Nephron (organoid): Measurements from ENCODE around the gene GPALPP1.

Source experiments
- H3K27ac Mint-ChIP-seq, 3 experiments: 2 replicates each; pipeline ENCODE4 v1.8.0; 2020; ENCODE audit warnings: mixed read lengths in 3 of 3, mild to moderate bottlenecking in 2 of 3, moderate library complexity in 1 of 3
- H3K27me3 Mint-ChIP-seq: 2 replicates; pipeline ENCODE4 v1.8.0; 2021; ENCODE audit warnings: low read depth, mild to moderate bottlenecking, moderate library complexity, mixed read lengths
- H3K36me3 Mint-ChIP-seq: 2 replicates; pipeline ENCODE4 v1.8.0; 2020; ENCODE audit warnings: low read depth, mixed read lengths
- H3K4me1 Mint-ChIP-seq: 2 replicates; pipeline ENCODE4 v1.8.0; 2020; ENCODE audit warnings: mixed read lengths
- H3K4me3 Mint-ChIP-seq, 3 experiments: 2 replicates each; pipeline ENCODE4 v1.8.0; 2020; ENCODE audit warnings: mild to moderate bottlenecking in 3 of 3, mixed read lengths in 3 of 3, moderate library complexity in 2 of 3
- H3K9me3 Mint-ChIP-seq: 2 replicates; pipeline ENCODE4 v1.8.0; 2020; ENCODE audit warnings: mixed read lengths
- CTCF ChIP-seq, 3 experiments: fragments of 200-600 bp; sonication (generic); IDR thresholded peaks; one replicate each; pipeline ENCODE4 v1.5.0; 2021; ENCODE audit warnings: antibody characterized with exemption in 3 of 3; ENCODE audit not compliant: unreplicated experiment in 3 of 3

GPALPP1 gene

GRCh38 chr13:44972956-44973581, 16.3 kb upstream of the GPALPP1 start:
- TF ChIP-seq CTCF (IDR thresholded peaks at IDR 0.05; ENCODE audit: unreplicated experiment in 3 of 3), result peak; percentile 45 to 62 (median 54)
- Mint-ChIP-seq H3K27me3 (no peaks in the 10 kb centered on the region), H3K36me3 (peaks cover 12% of the 10 kb centered on the region), H3K27ac (no peak overlapping the region), H3K4me1 (peaks cover 8% of the 10 kb centered on the region), H3K4me3 (no peak overlapping the region), H3K9me3 (no peaks in the 10 kb centered on the region)

- H3K36me3 Mint-ChIP-seq, result peaks cover 14% of the 10 kb centered on the region
- TF ChIP-seq CTCF (IDR thresholded peaks at IDR 0.05; ENCODE audit: unreplicated experiment in 3 of 3), result no peak
- peaks cover 4% of the 10 kb centered on the region for H3K4me1 Mint-ChIP-seq
- no peaks in the 10 kb centered on the region for H3K9me3 Mint-ChIP-seq
- no peaks in the 10 kb centered on the region for H3K27me3 Mint-ChIP-seq
- no peak overlapping the region for H3K4me3 Mint-ChIP-seq
- H3K27ac Mint-ChIP-seq, result no peak overlapping the region
Measured at GRCh38 chr13:44974056-44974793, 15.1 kb upstream of the GPALPP1 start.

GRCh38 chr13:44976196-44976595, 13.1 kb upstream of the GPALPP1 start:
- no peak overlapping the region for H3K4me3 Mint-ChIP-seq
- H3K27me3 Mint-ChIP-seq, result no peaks in the 10 kb centered on the region
- H3K4me1 Mint-ChIP-seq, result peaks cover 4% of the 10 kb centered on the region
- no peak overlapping the region for H3K27ac Mint-ChIP-seq
- no peak for TF ChIP-seq CTCF (IDR thresholded peaks at IDR 0.05; ENCODE audit: unreplicated experiment in 3 of 3)
- H3K9me3 Mint-ChIP-seq, result no peaks in the 10 kb centered on the region
- H3K36me3 Mint-ChIP-seq, result peaks cover 14% of the 10 kb centered on the region

- Mint-ChIP-seq H3K9me3 (no peaks in the 10 kb centered on the region), H3K4me1 (peaks cover 1% of the 10 kb centered on the region), H3K36me3 (peaks cover 14% of the 10 kb centered on the region), H3K27ac (no peak overlapping the region), H3K27me3 (no peaks in the 10 kb centered on the region), H3K4me3 (no peak overlapping the region)
- no peak for TF ChIP-seq CTCF (IDR thresholded peaks at IDR 0.05; ENCODE audit: unreplicated experiment in 3 of 3)
Measured at GRCh38 chr13:44976949-44977583, 12.3 kb upstream of the GPALPP1 start.

- H3K4me3 Mint-ChIP-seq, result no peak overlapping the region
- no peaks in the 10 kb centered on the region for H3K9me3 Mint-ChIP-seq
- no peaks in the 10 kb centered on the region for H3K27me3 Mint-ChIP-seq
- H3K27ac Mint-ChIP-seq, result no peak overlapping the region
- H3K36me3 Mint-ChIP-seq, result peaks cover 14% of the 10 kb centered on the region
- peak in 1 of 3 experiments; percentile 13 for TF ChIP-seq CTCF (IDR thresholded peaks at IDR 0.05; ENCODE audit: unreplicated experiment in 3 of 3)
- no peaks in the 10 kb centered on the region for H3K4me1 Mint-ChIP-seq
Measured at GRCh38 chr13:44978328-44978727, 11.0 kb upstream of the GPALPP1 start.
